IMR-90 (cell line): Measurements from ENCODE around the gene TK2.
A peak's percentile ranks its signal among the peaks of the same experiment; 100 is the strongest.

ENCODE experiments used
- BHLHE40 ChIP-seq: fragments of 150-350 bp; IDR thresholded peaks from 2 replicates; pipeline ENCODE4 v1.6.1; 2016; ENCODE audit warnings: mild to moderate bottlenecking, low read depth, low read length
- CEBPB ChIP-seq: IDR thresholded peaks from 2 replicates; pipeline ENCODE4 v1.6.1; 2012; ENCODE audit warnings: low read depth, low read length, improper control_type of control experiment
- CTCF ChIP-seq: conservative IDR thresholded peaks from 2 replicates; pipeline ENCODE4 v1.5.1; 2012; ENCODE audit warnings: mild to moderate bottlenecking, low read depth, low read length, improper control_type of control experiment
- ELK1 ChIP-seq: fragments of 150-350 bp; IDR thresholded peaks from 2 replicates; pipeline ENCODE4 v1.6.1; 2016; ENCODE audit warnings: low read depth, mild to moderate bottlenecking, low read length, moderate library complexity, borderline replicate concordance
- FOS ChIP-seq: fragments of 150-350 bp; IDR thresholded peaks from 2 replicates; pipeline ENCODE4 v1.6.1; 2016; ENCODE audit warnings: low read depth, low read length
- MXI1 ChIP-seq: IDR thresholded peaks from 2 replicates; pipeline ENCODE4 v1.6.1; 2012; ENCODE audit warnings: low read depth, mild to moderate bottlenecking, low read length, moderate library complexity, borderline replicate concordance
- POLR2A ChIP-seq: IDR thresholded peaks from 2 replicates; pipeline ENCODE4 v1.6.1; 2012; ENCODE audit warnings: mild to moderate bottlenecking, low read depth, low read length
- RCOR1 ChIP-seq: IDR thresholded peaks from 2 replicates; pipeline ENCODE4 v1.6.1; 2012; ENCODE audit warnings: mild to moderate bottlenecking, low read length, improper control_type of control experiment; ENCODE audit not compliant: insufficient replicate concordance
- RFX5 ChIP-seq: IDR thresholded peaks from 2 replicates; pipeline ENCODE4 v1.8.0; 2012; ENCODE audit warnings: low read depth, mild to moderate bottlenecking, low read length, moderate library complexity
- USF2 ChIP-seq: fragments of 150-350 bp; IDR thresholded peaks from 2 replicates; pipeline ENCODE4 v1.6.1; 2017; ENCODE audit warnings: mild to moderate bottlenecking, antibody characterized with exemption, low read length, low read depth

- TF ChIP-seq BHLHE40 (no peak), CTCF (0 out of 2 replicates have a peak, but pooled peaks have one; percentile 11), POLR2A (no peak), MXI1 (no peak), ELK1 (no peak), CEBPB (no peak), RCOR1 (no peak), RFX5 (no peak), USF2 (no peak), FOS (no peak)
These were observed 12.5 kb upstream of the TK2 start for GRCh38 chr16:66562409-66562808.
